ENCODE results near the gene OBP2B.
"Not testable (repeated sequence)": the region's sequence is repeated elsewhere in the genome, so short reads cannot be mapped to it uniquely, and the experiment has no call there.

OBP2B gene

DNA sequence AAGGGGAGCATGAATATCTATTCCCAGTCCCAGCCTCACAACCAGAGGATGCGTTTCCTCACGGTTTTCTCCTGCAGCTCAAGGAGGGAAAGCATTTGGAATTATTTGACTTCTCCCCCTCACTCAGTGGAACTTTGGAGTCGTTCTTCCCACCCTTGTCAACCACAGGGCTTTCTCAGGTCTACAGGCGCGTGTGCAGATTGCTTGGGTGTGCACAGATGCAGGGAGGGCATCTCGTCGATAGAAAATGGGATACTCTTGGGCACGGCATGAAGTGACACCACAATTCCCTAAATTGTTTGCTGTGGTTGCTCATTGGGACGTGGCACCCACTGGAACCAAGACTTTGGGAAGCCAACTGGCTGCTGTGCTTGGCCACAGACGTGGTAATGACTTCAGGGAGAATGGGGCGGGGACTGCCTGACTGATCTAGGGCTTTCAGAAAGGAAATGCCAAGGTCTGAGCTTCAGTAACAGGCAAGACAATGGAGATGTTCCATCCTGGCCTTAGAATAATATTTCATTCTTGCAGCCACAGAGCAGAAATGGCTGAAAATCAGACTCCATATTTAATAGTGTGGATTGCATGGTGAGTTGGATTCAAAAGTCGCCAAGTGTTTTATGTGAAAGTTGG is 12.2 kb upstream of the OBP2B start:
- DNase-seq = no peak

DNA sequence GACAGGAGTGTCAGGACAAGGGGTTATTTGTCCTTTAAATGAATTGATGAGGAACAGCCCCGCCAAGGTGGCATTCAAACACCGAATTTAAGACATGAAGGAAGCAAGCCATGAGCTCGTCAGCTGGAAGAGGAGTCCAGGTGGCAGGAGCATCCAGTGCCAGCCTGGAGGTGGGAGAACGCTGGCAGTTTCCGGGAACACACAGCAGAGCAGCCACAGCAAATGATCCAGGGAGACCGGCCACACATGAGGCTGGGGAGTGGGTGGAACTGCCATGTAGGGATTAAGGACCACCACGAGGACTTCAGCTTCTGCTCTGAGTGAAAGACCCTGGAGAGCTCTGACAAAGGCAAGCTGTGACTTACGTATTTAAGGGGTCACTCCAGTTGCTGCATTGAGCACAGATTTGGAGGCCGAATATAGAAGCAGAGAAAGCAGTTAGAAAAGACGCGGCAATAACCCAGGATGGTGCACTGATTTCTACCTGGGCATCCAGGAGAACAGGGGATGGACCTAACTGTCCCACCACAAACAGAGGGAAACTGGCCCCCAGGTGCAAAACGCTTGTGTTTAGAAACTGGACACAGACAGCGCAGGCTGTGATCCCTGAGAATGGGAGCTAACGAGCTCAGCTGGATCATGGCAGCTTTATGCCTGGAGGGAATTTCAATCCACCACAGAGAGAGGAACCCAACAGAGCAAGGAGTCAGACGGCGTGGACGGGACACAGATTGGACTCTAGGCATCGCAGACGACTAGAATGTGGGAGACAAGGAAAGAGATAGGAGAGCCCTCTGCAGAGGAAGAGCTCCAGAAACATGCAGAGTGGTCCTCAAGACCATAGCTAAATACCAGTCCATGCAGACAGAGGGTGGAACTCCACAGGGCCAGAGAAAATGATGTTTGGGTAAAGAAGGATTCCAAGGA is 9.3 kb upstream of the OBP2B start:
- not testable (repeated sequence) for DNase-seq

DNA sequence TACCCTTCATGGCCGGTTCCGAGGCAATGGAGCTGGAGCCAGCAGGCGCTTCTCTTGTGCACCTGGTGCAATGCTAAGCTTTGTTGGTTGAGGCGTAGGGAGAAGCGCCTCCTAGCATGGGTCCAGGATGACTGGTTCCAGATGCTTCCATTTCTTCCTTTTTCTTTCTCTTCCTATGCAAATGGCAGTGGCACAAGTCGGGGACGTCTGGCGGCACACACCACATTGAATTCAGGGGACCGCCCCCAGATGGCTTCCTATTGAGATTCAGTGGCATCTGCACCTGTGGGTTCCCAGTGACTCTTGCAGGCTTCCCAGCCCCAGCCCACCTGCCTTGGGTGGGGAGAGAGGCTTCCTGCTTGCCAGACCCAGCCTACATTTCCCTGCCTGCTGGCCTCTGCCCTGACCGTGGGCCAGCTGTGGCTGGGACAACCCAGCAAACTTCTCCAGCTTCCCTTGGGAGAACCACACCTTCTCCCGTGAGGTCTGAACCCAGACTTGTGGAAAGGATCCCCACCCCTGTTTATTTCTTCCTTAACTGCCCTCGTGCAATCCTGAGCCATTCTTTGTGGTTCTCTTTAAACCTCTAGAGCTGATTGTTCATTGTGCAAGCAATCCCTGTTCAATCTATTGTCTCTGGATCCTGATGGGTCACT is 8.4 kb upstream of the OBP2B start:
- DNase-seq = not testable (repeated sequence)

DNA sequence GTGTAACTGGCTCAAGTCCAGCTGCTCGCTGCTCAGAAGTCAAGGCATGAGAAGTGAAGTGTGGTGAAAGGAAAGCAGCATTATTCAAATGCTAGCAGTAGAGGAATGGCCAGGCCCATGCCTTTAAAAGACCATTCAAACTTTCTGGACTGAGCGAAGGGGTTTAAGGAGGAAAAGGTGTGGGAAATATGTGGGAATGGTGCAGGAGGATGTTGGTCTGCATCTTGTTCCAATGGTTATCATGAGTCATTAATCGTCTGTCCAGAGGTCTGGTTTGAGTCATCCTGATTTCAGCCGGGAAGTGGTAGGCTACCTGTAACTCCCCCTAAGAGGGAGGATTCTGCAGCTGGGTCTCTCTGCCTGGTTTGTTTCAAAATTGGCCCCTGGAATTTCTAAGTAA is 5.2 kb upstream of the OBP2B start:
- DNase-seq = not testable (repeated sequence)

DNA sequence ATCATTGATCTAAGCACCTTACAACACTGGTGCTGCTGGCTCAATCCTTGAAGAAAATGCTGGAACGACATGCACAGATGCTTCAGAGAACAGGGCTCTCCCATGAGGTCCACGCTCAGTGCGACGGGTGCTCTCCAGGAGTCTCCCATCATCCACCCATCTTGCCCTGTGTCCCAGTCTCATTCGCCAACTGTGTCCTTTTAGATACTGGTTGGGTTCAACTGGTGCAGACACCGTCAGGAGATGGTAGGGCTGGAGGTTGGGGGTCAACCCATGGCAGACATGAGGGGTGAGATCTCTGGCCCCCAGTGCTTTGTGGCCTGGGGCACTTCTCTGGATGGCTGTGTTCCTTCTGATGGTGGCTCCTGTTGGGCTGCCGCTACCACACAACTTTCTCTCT is 1.6 kb upstream of the OBP2B start:
- no peak for DNase-seq

DNA sequence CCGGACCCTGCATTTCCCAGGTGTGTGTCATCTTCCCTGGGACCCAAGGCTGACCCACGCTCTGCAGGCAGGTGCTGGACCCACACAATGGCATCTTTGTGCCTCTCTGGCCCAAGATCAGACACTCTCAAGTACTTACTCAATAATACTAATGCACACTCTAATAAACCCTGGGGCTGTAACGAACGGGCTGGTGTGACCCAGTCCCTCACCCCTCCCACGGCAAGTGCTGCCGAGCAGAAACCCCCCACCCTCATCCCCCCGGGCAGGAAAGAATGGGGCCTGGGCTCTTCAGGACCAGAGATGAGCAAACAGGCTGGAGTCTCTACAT is 1.1 kb upstream of the OBP2B start:
- DNase-seq = no peak

DNA sequence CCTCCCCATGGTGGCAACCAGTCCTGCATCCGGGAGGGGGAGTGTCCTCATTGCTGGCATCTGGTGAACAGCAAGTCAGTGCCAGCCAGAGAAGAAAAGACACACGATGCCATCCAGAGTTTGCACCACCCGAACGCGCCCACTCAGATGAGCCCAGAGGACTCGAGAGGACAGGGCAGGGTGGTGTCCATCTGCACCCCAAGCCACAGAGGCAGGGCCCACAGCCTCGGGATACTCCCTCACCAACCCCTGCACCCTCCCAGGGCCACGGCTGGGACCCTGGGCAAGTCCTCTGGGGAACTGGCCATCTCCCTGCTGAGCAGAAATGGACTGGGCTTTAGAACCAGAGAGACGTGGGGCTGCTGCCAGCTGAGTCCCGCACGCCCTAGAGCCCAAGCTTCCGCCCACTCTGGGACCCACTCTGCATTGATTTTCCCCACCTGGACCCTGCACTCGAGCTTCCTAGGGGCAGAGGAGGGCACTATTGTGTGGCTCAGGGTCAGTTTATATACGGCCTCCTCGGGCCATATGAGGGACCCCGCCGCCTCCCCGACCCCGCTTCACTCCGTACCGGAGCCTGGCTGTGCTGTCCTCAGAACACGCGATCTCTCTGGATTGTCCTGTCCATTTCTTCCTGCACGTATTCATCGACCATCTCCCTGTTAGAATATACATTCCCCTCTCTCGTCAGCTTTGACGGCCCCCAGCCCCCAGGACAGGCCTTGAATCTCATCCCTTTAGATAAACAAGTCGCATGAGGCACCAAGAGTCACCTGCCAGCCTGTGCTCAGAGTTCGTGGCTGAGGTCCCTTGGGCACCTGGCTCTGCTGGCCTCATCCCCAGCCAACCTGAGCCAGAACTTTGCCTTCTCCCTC is 514 bp upstream of the OBP2B start:
- not testable (repeated sequence) for DNase-seq

DNA sequence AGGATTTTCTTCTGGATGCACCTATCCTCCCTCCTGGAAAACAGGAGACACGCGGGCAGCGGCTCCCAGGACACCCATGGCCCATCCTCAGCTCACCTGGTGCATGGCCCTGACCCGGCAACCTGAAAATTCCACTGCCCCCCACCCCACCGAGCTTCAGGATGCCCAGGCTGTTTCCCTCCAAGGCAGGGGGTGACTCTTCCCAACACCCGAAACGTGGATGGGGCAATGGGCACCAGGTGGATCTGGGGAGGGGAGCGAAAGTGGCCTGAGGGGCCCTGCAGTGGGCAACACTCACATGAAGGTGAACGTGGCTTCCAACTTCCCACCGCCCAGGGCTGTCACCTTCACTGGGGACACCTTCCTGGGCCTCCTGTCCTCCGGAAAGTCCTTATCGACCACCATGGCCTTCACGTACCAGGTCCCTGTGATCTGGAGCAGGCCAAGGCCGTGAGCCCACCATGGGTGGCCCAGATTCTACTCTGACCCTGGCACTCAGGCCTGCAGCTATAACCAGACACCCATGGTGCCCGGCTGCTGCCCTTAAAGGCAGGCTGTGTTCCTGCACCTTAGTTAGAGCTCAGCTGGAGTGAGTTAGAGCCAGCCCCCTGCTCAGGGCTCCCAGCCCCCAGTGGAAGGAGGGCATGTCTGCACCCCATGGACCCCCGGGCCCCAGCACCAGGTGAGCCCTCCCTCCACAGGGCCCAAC is 725 bp downstream of the OBP2B start:
- DNase-seq = not testable (repeated sequence)

DNA sequence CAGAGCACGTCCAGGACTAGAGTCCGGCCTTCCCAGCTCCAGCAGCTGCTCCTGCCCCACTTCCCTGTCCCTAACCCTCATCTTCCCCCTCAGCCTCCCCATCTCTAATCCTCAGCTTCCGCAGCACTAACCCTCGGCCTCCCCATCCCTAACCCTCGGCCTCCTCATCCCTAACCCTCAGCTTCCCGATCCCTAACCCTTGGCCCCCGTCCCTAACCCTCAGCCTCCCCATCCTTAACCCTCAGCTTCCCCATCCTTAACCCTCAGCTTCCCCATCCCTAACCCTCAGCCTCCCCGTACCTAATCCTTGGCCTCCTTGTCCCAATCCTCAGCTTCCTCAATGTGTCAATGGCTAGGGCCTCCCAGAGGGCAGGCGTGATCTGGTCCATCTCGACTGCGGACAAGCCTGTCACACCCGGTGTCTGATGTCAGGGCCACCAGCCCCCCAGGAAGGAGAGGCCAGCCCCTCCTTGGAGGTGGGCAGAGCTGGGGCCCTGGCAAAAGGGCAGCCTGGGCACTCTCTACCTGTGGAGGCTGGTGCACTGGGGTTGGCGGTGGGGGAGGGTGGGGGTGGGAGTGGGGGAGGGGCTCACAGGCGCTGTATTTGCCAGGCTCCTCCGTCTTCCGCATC is 1.4 kb downstream of the OBP2B start:
- DNase-seq = no peak

DNA sequence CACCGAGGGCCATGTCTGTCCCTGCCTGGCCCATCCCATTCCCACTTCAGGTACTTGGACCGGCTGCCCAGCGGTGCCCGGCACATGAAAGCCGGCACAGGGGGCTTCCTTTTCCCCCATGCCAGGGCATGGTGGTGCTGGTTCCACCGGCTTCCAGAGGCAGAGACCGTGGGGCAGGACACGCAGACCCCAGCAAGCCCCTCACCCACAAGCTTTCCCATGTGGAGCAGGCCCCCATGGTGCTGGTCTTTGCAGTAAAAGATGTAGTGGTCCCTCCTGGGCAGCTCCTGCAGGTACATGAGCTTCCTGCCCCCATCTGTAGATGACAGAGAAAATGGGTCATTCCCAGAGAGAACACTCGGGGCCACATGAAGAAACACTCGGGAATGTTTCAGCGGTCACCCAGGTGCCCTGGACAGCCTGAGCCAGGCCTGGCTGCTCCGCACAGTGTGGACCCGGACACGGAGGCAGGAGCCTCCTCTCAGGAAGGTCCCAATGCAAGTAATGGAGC is 2.0 kb downstream of the OBP2B start:
- no peak for DNase-seq

DNA sequence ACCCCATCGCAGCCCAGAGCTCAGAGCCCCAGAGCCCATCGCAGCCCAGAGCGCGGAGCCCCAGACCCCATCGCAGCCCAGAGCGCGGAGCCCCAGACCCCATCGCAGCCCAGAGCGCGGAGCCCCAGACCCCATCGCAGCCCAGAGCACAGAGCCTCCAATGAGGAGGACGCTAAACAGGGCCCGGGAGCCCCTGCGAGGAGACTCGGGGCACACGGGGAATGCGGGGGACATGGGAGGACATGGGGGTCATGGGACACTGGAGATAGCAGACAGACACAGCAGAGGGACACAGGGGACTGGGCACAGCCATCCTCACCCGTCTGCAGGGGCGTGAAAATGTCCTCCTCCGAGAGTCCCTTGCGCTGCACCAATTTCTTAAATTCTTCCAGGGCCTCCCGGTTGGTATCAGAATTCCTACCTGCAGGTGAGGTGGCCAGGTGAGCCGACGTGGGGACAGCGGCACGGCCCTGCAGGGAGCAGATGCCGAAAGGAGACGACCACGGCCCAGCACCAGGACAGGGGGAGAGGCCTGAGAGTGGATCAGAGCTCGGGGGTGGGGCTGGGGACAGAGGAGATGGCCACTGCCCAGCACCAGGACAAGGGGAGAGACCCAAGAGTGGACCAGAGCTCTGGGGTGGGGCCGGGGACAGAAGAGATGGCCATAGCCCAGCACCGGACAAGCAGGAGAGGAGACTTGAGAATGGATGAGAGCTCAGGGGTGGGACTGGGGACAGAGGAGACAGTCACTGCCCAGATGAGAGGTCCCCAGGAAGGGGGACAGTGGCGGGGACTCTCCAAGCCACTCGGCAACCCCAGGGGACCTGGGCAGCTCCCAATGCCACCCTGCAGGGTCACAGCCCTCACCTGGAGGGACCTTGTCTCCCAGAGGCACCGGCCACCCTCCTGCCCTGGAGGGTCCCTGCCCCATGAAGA is 2.8 kb downstream of the OBP2B start:
- DNase-seq = no peak

DNA sequence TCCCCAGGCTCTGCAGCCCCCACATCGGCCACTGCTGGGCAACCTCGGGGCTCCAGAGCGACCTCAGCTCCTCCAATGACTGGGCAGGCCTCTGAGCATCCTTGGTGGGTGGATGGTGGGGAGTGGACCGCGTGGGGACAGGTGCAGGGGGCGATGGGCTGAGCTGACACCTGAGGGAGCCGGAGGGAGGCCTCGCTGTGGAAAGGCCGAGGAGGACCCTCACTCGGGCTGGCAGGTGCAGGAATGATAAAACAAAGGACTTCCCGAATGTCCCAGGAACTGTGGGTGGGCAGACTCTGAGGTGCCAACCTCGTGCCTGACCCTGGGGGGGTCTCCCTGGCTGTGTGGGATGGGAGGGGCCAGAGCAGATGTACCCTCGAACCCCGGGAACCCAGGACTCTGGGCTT is 3.6 kb downstream of the OBP2B start:
- DNase-seq = not testable (repeated sequence)

DNA sequence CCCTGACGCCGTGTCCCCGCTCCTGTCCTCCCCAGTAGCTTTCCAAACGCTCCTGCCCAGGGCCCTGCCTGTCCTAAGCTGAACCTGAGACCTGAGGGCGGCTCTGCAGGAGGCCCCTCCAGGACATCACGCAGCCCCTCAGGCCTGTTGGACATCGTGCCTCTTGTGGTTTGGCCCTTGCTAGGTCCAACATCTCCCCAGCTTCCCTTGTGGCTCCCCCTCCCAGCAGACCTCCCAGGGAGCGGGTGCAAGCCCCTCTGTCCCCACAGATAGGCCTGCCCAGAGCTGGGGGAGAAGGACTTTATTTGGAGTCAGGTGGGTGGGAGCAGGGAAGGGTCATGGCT is 4.1 kb downstream of the OBP2B start:
- no peak for DNase-seq

DNA sequence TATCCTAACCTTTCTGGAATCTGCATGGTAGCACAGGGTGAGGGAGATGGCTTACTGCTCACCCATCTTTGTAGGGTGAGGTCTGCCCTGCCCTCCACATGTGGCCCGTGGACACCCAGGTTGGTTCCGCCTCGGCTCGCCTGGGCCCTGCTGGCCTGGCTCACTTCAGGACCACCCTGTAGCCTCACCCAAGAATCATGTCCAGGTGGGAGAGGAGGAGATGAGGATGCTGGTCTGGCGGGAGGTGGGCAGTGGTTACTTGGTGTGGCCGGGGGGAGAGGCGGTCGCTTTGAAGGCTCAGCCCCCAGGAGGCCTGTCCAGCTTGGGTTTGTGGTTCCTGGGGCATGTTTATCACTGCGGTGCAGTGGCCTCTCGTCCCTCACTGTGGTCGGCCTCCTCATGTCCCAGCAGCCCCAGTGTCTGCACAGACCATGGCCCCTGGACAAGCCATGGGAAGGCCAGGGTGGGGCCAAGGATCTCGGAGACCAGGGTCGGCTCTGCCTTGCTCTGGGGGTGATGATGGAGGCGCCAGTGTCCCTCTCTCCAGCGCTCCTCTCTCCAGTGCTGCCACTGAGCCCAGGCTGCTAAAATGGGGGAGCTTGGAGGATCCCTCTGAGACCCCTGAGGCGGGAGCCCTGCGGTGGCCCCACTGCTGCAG is 4.6 kb downstream of the OBP2B start:
- DNase-seq = no peak

DNA sequence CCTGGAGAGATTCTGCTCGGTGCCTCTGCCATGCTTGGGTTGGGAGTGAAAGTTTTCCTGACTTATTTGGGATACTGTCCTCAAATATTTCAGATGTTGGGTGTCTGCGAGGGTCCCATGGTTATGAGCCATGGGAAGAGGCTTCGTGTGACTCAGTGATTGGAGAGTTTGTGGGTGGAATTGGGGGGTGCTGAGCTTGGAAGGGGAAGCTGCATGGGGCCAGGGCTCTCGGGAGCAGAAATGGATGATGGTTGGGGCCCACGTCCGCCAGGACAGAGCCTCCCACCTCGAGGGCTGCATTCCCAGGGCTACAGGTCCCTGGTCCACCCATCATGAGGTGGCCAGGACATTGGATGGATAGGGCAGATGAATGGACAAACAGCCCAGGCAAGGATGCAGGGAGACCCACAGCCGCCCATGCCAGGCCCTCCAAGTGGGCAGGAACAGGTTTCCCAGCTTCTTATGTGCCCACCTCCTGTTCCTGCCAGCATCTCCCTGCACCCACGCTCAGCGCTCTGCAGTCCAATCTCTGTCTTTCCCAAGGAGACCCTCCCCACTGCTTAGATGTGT is 5.5 kb downstream of the OBP2B start:
- no peak for DNase-seq

DNA sequence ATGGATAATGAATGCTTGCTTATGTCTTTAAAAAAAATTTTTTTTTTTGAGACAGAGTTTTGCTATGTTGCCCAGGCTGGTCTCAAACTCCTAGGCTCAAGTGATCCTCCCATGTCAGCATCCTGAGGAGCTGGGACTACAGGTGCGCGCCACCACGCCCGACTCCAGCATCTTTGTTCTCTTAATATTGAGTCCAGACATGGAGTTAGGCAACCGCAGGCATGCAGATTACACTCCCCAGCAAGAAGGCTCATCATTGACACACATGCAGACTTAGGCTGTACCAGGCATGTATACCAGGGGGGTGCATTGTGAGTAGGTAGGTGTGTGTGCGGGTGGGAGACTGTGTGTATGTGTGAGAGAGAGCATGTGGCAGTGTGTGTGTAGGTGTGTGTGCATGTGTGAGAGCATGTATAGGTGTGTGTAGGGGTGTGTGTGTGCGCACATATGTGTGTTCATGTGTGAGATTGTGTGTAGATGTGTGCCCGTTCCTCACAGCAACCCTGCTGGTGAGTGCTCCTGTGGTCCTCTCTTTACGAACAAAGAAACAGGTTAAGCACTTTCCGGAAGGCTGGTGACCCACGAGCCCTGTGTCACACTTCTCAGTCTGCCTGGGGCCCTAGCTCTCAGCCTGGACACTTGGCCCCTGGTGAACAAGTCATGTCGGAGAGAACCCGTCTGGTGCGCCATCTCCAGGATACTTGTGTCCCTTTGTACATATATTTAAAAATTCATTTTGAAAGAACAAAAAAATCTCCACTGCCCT is 6.2 kb downstream of the OBP2B start:
- no peak for DNase-seq

DNA sequence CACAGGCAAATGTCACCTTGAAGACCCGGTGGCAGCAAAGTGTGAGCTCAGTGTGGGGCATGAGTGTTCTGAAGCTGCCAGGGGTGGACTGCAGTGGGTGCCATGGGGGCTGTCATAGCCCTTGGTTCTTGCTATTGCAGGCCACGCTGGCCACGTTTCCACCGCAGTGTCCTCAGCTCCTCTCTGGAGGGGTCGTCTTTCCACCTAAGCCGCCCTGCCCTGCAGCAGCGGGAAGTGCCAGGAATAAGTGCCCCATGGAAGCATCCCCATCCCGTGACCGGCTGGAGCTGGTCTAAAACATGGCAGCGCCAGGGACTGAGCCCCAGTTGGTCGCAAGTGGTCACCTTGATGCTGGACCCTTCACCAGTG is 6.9 kb downstream of the OBP2B start:
- DNase-seq = no peak

DNA sequence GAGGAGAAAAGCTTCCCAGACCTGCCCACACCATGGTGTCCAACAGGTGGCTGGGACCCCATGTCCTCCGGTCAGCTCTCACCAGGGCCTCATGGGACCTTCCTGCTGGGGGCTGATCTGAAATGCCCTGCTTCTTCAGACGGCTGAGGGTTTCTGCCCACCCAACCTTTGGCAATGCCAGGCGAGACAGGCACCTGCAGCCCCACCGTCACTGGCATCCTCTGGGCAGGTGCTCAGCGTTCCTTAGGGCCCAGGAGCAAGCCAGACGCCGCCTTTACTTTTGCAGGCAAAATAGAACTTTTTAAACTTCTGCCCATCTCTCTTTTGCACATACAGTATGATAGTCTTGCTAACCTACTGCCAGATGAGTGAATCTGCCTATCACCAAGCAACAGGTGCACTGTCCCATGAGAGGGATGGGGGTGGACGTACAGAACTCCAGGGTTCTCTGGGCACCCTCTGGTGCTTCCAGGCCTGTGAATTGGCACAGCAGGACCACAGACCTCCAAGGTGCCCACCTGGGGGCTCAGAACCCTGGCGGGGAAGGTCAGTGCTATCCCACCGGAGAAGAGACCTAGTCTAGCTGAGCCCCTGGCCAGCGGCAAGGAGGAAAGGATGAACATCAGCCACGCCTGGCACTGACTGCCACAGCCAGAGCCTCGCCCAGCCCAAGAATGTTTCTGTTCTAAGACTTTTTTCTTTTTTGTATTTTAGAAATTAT is 7.5 kb downstream of the OBP2B start:
- no peak for DNase-seq

Measured in CD4-positive, alpha-beta T cell treated with Interferon alpha-2 for 1 hour (primary cell).